Measurements from ENCODE around the gene NFATC2IP. TPM values are rescaled to one million over a fixed set of nuclear protein-coding genes. Genes with fewer than 3 reads are reported as not detected.

NFATC2IP gene
- total and polyA plus RNA-seq, 2 of the 8 experiments (the other 6 are each of a cell fraction or from before 2014, with no cell fraction given), result 54.4 to 71.5 TPM

- Histone ChIP-seq H3K36me3 (ENCODE audit: control insufficient read depth in 2 of 4, insufficient read depth in 4 of 4, low read length in 3 of 4) (no peaks in the 10 kb centered on the region; a peak in 1 of 8 replicates), H2AK5ac (ENCODE audit: low read depth, low read length) (no peak overlapping the region), H3K4me2 (ENCODE audit: insufficient read depth in 1 of 2, low read depth in 2 of 2, low read length in 2 of 2) (no peak overlapping the region), H3K79me1 (ENCODE audit: low read depth, low read length) (no peaks in the 10 kb centered on the region), H3K23me2 (ENCODE audit: low read depth, low read length) (no peaks in the 10 kb centered on the region), H2BK20ac (ENCODE audit: low read length) (no peak overlapping the region), H4K8ac (ENCODE audit: extremely low read depth, insufficient read depth, low read length) (no peak overlapping the region), H4K91ac (replicated peaks; ENCODE audit: insufficient read length, low read length) (no peak overlapping the region), H3K56ac (replicated peaks; ENCODE audit: insufficient read length, low read depth, low read length) (no peak overlapping the region), H4K5ac (ENCODE audit: insufficient read length, low read depth, low read length) (no peak overlapping the region), H2BK120ac (replicated peaks; ENCODE audit: low read depth, low read length) (no peak overlapping the region), H3K79me2 (ENCODE audit: control insufficient read depth in 1 of 2, insufficient read depth in 2 of 2, low read length in 2 of 2) (no peaks in the 10 kb centered on the region), H3K4ac (replicated peaks; ENCODE audit: insufficient read length, low read depth, low read length) (no peak overlapping the region), H3K9me3 (ENCODE audit: insufficient read depth in 2 of 2, low read depth in 1 of 2, low read length in 1 of 2) (no peaks in the 10 kb centered on the region), H4K20me1 (replicated peaks in 1 of 2; ENCODE audit: control insufficient read depth in 1 of 2, insufficient read depth in 2 of 2, low read length in 2 of 2) (peaks cover 0 to 2% of the 10 kb centered on the region in 2 experiments), H3K4me3 (ENCODE audit: extremely low read depth in 1 of 4, insufficient read depth in 2 of 4, low read depth in 3 of 4, low read length in 4 of 4) (no peak overlapping the region), H3K18ac (ENCODE audit: extremely low read depth, low read length) (no peak overlapping the region), H3K27me3 (replicated peaks in 1 of 4; ENCODE audit: control insufficient read depth in 3 of 4, extremely low read depth in 1 of 4, insufficient read depth in 3 of 4, low read length in 3 of 4) (no peaks in the 10 kb centered on the region), H3K4me1 (replicated peaks in 1 of 4; ENCODE audit: control insufficient read depth in 3 of 4, insufficient read depth in 4 of 4, low read length in 3 of 4) (no peaks in the 10 kb centered on the region), H3K9ac (replicated peaks in 1 of 4; ENCODE audit: extremely low read depth in 1 of 4, low read depth in 3 of 4, low read length in 3 of 4) (no peak overlapping the region), H2BK15ac (ENCODE audit: low read length) (no peak overlapping the region), H2BK5ac (ENCODE audit: low read depth, low read length) (no peak overlapping the region), H3K27ac (ENCODE audit: low read depth, low read length) (no peak overlapping the region), H3K23ac (ENCODE audit: insufficient read length) (no peak overlapping the region), H3K14ac (ENCODE audit: insufficient read length) (no peak overlapping the region), H2BK12ac (ENCODE audit: low read depth, low read length) (peak overlapping the region; percentile 50; the same call in 1 of the 2 replicates), H2AFZ (ENCODE audit: low read length) (no peak overlapping the region)
- POLR2A ChIA-PET (ENCODE audit: partially characterized antibody), result interaction anchor here (0.6 to 1.3 kb wide), 4 partner anchors 10 to 98 kb away, joined by 3 to 4 read pairs (median 4); no protein-coding TSS in a partner anchor
- WGBS, 2 experiments (ENCODE audit: extremely low coverage in 1 of 2, insufficient coverage in 1 of 2, insufficient read length in 1 of 2, insufficient replicate concordance in 2 of 2, low coverage in 1 of 2, low lambda C conversion rate in 2 of 2, missing lambda C conversion rate in 1 of 2), result 88% methylated on average over 8 of the region's 8 CpGs; no CpG with 5 or more reads in 1 of the 2 experiments
- no peak for DNase-seq (ENCODE audit: low read depth in 1 of 2, low spot score in 2 of 2)
- CTCF ChIA-PET (ENCODE audit: partially characterized antibody), result interaction anchor here (0.6 to 3.3 kb wide), 4 partner anchors 8 to 265 kb away, joined by 3 to 9 read pairs (median 3); no protein-coding TSS in a partner anchor
- FAIRE-seq, result no peak
- TF ChIP-seq POU5F1 (IDR thresholded peaks at IDR 0.05; ENCODE audit: low read depth, low read length) (no peak), TAF1 (IDR thresholded peaks at IDR 0.05; ENCODE audit: low read depth, low read length) (no peak), JUN (IDR thresholded peaks at IDR 0.05; ENCODE audit: low read depth, low read length) (no peak), HDAC6 (IDR thresholded peaks at IDR 0.05; ENCODE audit: low read depth, low read length) (no peak), PHF8 (conservative IDR thresholded peaks at IDR 0.05; ENCODE audit: low read depth, low read length) (no peak), BRCA1 (IDR thresholded peaks at IDR 0.05; ENCODE audit: low read depth, low read length) (no peak), HDAC2 (IDR thresholded peaks at IDR 0.05; ENCODE audit: borderline replicate concordance in 1 of 2, low read depth in 2 of 2, low read length in 2 of 2) (no peak), RFX5 (IDR thresholded peaks at IDR 0.05; ENCODE audit: borderline replicate concordance, low read depth, low read length) (no peak)
- TF ChIP-seq, protein P1, sequence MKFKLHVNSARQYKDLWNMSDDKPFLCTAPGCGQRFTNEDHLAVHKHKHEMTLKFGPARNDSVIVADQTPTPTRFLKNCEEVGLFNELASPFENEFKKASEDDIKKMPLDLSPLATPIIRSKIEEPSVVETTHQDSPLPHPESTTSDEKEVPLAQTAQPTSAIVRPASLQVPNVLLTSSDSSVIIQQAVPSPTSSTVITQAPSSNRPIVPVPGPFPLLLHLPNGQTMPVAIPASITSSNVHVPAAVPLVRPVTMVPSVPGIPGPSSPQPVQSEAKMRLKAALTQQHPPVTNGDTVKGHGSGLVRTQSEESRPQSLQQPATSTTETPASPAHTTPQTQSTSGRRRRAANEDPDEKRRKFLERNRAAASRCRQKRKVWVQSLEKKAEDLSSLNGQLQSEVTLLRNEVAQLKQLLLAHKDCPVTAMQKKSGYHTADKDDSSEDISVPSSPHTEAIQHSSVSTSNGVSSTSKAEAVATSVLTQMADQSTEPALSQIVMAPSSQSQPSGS (IDR thresholded peaks at IDR 0.05; ENCODE audit: low read length), result no peak
Measured at GRCh38 chr16:28991687-28992086, 41.0 kb downstream of the NFATC2IP start.

Measured in H1 (cell line).